ENCODE measurements around the gene DR1. TPM values are rescaled to one million over a fixed set of nuclear protein-coding genes. Genes with fewer than 3 reads are reported as not detected.
A peak's percentile ranks its signal among the peaks of the same experiment; 100 is the strongest.
"Not testable (repeated sequence)": the region's sequence is repeated elsewhere in the genome, so short reads cannot be mapped to it uniquely, and the experiment has no call there.

DR1 gene
- total and polyA plus RNA-seq, 9 donors, result 14.0 to 47.3 (median 31.8) TPM

DNA sequence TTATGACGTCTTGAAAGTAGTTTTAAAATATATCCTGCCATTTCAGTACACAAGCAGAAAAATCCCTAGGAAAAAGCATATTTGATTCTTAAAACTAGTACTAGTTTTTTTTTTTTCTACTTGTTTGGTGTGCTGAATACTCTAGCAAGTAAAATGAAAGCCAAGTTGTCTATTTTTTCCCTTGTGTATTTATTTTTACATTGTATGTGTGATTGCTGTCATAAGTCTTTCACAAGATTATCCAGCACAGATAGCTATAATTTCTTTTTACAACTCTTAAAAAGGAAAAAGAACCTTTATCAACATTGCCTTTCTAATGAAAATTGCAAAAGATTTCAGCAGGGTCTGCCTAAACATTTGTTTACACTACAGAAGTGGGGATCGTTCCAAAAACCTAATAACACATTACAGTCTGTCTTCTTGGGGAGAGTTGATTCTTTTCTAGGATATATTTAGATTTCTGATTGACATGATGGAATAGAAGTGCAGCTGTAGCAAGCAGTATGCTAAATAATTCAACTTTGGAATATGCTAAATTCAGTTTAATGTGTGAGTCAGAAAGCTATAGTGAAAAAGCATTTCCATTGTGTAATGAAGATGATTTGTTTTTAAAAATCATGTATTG, 2.5 kb downstream of the DR1 start:
- no peak for DNase-seq
- TF ChIP-seq EP300 (IDR thresholded peaks at IDR 0.05) (no peak), POLR2A (IDR thresholded peaks at IDR 0.05) (no peak)
- TF ChIP-seq, protein P1, sequence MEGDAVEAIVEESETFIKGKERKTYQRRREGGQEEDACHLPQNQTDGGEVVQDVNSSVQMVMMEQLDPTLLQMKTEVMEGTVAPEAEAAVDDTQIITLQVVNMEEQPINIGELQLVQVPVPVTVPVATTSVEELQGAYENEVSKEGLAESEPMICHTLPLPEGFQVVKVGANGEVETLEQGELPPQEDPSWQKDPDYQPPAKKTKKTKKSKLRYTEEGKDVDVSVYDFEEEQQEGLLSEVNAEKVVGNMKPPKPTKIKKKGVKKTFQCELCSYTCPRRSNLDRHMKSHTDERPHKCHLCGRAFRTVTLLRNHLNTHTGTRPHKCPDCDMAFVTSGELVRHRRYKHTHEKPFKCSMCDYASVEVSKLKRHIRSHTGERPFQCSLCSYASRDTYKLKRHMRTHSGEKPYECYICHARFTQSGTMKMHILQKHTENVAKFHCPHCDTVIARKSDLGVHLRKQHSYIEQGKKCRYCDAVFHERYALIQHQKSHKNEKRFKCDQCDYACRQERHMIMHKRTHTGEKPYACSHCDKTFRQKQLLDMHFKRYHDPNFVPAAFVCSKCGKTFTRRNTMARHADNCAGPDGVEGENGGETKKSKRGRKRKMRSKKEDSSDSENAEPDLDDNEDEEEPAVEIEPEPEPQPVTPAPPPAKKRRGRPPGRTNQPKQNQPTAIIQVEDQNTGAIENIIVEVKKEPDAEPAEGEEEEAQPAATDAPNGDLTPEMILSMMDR (IDR thresholded peaks at IDR 0.05), result no peak
- H3K4me3 ChIP-seq, result peak overlapping the region; percentile 91
- H3K36me3 ChIP-seq, result no peaks in the 10 kb centered on the region
- H3K27me3 ChIP-seq, result no peaks in the 10 kb centered on the region
- WGBS, 3 donors, result 2 to 3% (median 2%) methylated on average over 2 of the region's 2 CpGs
- intact Hi-C loops (cut with DNase I), result no loop called here
- no peak overlapping the region for H3K27ac ChIP-seq
- H3K4me1 ChIP-seq (ENCODE audit: insufficient read depth), result peaks cover 1% of the 10 kb centered on the region
- no peaks in the 10 kb centered on the region for H3K9me3 ChIP-seq

DNA sequence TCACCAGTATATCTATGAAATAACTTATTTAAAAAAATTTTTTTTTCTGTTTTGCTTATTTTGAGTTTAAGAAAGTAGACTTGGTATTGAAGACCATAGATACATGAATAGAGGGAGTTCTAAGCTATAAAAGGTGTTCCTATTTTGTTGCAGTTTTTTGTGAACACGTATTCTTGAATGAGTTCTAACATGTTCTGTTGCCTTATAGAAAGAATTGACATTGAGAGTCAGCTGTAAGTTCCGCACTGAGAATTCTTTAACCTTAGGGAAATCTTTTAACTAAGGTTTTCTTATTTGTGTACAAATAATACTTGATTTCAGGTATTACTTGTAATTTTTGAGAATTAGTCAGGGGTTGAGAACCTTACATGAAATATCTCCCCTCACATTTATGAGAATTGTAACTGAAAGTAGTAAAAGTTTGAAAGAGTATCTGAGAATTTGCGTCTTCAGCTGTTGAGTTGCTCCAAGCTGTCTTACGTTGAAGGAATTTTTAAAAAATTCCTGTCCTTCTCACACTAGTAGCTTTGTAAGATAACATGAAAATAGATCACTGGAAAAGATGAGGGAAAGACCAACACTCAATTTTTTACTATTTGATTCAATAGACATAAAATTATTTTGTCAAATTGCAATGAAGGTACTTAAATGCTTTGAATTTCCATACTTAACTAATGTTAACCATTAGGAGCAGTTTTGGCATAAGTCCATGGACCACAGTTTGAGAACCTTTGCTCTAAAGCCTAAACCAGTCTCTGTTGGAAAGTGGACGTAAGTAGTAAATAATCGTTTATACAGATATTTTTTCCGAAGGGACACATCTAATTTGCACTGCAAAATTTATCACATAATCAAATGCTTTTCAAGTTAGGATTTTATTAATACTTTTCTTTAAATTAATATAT, 3.8 kb downstream of the DR1 start:
- no peak overlapping the region for H3K27ac ChIP-seq
- H3K9me3 ChIP-seq, result no peaks in the 10 kb centered on the region
- H3K4me1 ChIP-seq (ENCODE audit: insufficient read depth), result peaks cover 1% of the 10 kb centered on the region
- TF ChIP-seq POLR2A (IDR thresholded peaks at IDR 0.05) (no peak), EP300 (IDR thresholded peaks at IDR 0.05) (no peak)
- TF ChIP-seq, protein P1 (IDR thresholded peaks at IDR 0.05), result no peak
- 60 to 71% (median 69%) methylated on average over 7 of the region's 7 CpGs for WGBS, 3 donors
- no peaks in the 10 kb centered on the region for H3K36me3 ChIP-seq
- H3K27me3 ChIP-seq, result no peaks in the 10 kb centered on the region
- H3K4me3 ChIP-seq, result no peak overlapping the region
- intact Hi-C loops (cut with DNase I), result no loop called here
- DNase-seq, result no peak

DNA sequence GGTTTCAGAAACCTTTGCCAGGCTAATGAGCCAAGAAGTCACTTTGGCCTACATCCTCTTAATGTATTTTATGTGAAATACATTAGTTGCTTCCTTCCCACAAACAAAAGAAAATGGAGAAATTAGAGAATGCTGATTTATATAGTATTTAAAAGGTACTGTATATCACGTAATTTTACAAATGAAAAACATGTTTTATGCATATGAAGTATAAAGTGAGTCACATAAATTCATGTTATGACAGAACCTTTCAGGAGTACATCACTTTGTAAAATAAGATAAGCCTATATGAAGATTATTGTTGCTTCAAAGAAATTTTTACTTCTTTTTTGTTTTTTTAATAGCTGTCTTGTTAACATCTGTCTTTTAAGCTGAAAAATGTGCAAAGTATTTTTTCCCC, 4.6 kb downstream of the DR1 start:
- Histone ChIP-seq H3K36me3 (no peaks in the 10 kb centered on the region), H3K4me3 (no peak overlapping the region), H3K9me3 (no peaks in the 10 kb centered on the region), H3K27me3 (no peaks in the 10 kb centered on the region), H3K27ac (no peak overlapping the region), H3K4me1 (ENCODE audit: insufficient read depth) (peaks cover 1% of the 10 kb centered on the region)
- intact Hi-C loops (cut with DNase I), result no loop called here
- DNase-seq, result no peak
- no peak for TF ChIP-seq POLR2A (IDR thresholded peaks at IDR 0.05)
- TF ChIP-seq, protein P1 (IDR thresholded peaks at IDR 0.05), result no peak
- 92 to 97% (median 97%) methylated on average over 1 of the region's 1 CpG for WGBS, 3 donors

DNA sequence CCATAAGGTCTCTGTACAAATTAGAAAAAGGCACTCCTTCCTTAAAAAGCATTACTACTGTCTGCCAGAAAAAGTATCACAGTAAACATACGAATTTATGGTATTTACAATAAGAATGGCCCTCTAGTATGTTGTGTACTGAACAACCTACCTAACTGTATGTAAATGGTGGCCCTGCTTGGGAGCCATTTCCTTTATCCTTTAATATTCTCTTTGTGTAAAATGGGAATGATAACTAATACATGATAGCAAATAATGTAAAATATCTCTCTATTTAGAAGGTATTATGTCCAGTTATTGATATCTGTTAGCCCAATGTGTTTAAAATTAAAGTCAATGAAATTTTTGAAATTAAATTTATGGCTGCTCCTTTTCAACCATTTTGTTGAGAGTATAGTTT, 5.2 kb downstream of the DR1 start:
- WGBS, 3 donors, result 88 to 93% (median 89%) methylated on average over 1 of the region's 1 CpG
- no peak overlapping the region for H3K4me3 ChIP-seq
- H3K27me3 ChIP-seq, result no peaks in the 10 kb centered on the region
- TF ChIP-seq EP300 (IDR thresholded peaks at IDR 0.05) (no peak), POLR2A (IDR thresholded peaks at IDR 0.05) (no peak)
- TF ChIP-seq, protein P1 (IDR thresholded peaks at IDR 0.05), result no peak
- no peaks in the 10 kb centered on the region for H3K36me3 ChIP-seq
- no peak overlapping the region for H3K27ac ChIP-seq
- no peak for DNase-seq
- intact Hi-C loops (cut with DNase I), result no loop called here
- no peaks in the 10 kb centered on the region for H3K9me3 ChIP-seq
- peaks cover 1% of the 10 kb centered on the region for H3K4me1 ChIP-seq (ENCODE audit: insufficient read depth)

DNA sequence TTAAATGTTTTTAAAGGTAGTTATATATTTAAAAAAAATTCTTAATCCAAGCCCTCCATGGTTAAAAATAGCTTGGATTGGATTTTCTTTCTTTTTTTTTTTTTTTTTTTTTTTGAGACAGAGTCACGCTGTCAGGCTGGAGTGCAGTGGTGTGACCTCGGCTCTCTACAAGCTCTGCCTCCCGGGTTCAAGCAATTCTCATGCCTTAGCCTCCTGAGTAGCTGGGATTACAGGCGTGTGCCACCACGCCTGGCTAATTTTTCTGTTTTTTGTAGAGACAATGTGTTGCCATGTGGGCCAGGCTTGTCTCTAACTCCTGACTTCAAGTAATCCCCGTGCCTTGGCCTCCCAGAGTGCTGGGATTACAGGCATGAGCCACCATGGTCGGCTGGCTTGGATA, 5.6 kb downstream of the DR1 start:
- H3K4me3 ChIP-seq; H3K27ac ChIP-seq; H3K36me3 ChIP-seq; H3K9me3 ChIP-seq; H3K4me1 ChIP-seq (ENCODE audit: insufficient read depth); intact Hi-C loops (cut with DNase I); H3K27me3 ChIP-seq; DNase-seq: not testable (repeated sequence)
- 77 to 87% (median 87%) methylated on average over 7 of the region's 7 CpGs for WGBS, 3 donors

Measured in ovary (tissue), 9 donors.